NB4 (cell line): ENCODE data around the gene PLS3.
"Not testable (repeated sequence)": the region's sequence is repeated elsewhere in the genome, so short reads cannot be mapped to it uniquely, and the experiment has no call there.

ENCODE experiments used
- DNase-seq: peaks from one replicate; pipeline ENCODE4 v3.0.0; 2010; ENCODE audit warnings: low read depth
- H3K4me3 ChIP-seq: one replicate; pipeline ENCODE4 v1.5.1; 2011; ENCODE audit warnings: mild to moderate bottlenecking, low read depth, low read length, moderate library complexity
- MAX ChIP-seq: IDR thresholded peaks from 2 replicates; pipeline ENCODE4 v1.6.1; 2011; ENCODE audit warnings: low read depth, low read length
- MYC ChIP-seq: IDR thresholded peaks from 2 replicates; pipeline ENCODE4 v1.6.1; 2011; ENCODE audit warnings: low read depth, low read length
- POLR2A ChIP-seq: IDR thresholded peaks from 2 replicates; pipeline ENCODE4 v1.6.1; 2011; ENCODE audit warnings: mild to moderate bottlenecking; ENCODE audit not compliant: insufficient read length; ENCODE audit errors: extremely low read depth
- TF ChIP-seq, protein P1 (sequence below): IDR thresholded peaks from one replicate; pipeline ENCODE4 v1.5.1; 2012; ENCODE audit warnings: low read depth, low read length

Gene PLS3

GRCh38 chrX:115531818-115532403 is 29.1 kb upstream of the PLS3 start:
- no peak overlapping the region for H3K4me3 ChIP-seq
- TF ChIP-seq POLR2A (no peak), MYC (no peak), MAX (no peak)
- TF ChIP-seq, protein P1, sequence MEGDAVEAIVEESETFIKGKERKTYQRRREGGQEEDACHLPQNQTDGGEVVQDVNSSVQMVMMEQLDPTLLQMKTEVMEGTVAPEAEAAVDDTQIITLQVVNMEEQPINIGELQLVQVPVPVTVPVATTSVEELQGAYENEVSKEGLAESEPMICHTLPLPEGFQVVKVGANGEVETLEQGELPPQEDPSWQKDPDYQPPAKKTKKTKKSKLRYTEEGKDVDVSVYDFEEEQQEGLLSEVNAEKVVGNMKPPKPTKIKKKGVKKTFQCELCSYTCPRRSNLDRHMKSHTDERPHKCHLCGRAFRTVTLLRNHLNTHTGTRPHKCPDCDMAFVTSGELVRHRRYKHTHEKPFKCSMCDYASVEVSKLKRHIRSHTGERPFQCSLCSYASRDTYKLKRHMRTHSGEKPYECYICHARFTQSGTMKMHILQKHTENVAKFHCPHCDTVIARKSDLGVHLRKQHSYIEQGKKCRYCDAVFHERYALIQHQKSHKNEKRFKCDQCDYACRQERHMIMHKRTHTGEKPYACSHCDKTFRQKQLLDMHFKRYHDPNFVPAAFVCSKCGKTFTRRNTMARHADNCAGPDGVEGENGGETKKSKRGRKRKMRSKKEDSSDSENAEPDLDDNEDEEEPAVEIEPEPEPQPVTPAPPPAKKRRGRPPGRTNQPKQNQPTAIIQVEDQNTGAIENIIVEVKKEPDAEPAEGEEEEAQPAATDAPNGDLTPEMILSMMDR = no peak
- DNase-seq = no peak

- no peak for DNase-seq
- TF ChIP-seq POLR2A = no peak
- no peak for TF ChIP-seq MYC
- TF ChIP-seq, protein P1 = no peak
- no peak for TF ChIP-seq MAX
- no peak overlapping the region for H3K4me3 ChIP-seq
These were observed 27.5 kb upstream of the PLS3 start for GRCh38 chrX:115533485-115533884.

DNA sequence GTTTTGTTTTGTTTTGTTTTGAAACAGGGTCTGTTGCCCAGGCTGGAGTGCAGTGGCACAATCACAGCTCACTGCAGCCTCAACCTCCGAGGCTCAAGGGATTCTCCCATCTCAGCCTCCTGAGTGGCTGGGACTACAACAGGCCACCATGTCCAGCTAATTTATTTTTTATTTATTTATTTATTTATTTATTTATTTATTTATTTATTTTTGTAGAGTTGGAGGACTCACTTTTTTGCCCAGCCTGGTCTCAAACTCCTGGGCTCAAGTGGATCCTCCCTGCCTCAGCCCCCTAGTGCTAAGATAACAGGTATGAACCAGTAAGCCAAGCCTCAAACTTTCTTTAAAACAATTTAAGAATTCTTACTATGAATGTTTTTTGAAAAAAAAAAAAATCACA is 26.6 kb upstream of the PLS3 start:
- no peak for DNase-seq
- TF ChIP-seq POLR2A = no peak
- TF ChIP-seq, protein P1 = no peak
- TF ChIP-seq MYC = no peak
- no peak for TF ChIP-seq MAX
- no peak overlapping the region for H3K4me3 ChIP-seq

DNA sequence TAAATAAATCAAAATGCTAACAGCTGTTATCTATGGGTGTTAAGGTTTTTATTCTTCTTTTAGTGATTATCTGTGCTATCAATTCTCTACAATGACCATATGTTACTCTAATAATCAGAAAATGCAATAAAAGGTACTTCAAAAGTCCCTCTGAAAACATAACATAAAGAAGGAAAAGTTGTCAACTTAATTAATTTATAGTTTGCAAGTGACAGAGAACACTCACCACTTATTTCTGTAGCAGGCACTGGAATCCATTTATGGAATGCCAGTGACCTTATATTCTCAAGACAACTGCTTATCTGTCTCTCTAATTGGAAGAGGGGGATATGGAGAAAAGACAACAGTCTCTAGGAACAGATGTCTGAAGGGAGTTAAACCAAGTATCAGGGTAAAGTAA is 25.6 kb upstream of the PLS3 start:
- H3K4me3 ChIP-seq = no peak overlapping the region
- TF ChIP-seq MYC (no peak), POLR2A (no peak), MAX (no peak)
- DNase-seq = no peak

GRCh38 chrX:115535844-115536243 is 25.1 kb upstream of the PLS3 start:
- H3K4me3 ChIP-seq = no peak overlapping the region
- TF ChIP-seq POLR2A (no peak), MAX (no peak)
- no peak for DNase-seq

- no peak overlapping the region for H3K4me3 ChIP-seq
- TF ChIP-seq MAX = no peak
- TF ChIP-seq, protein P1 = no peak
- no peak for TF ChIP-seq POLR2A
- no peak for TF ChIP-seq MYC
- no peak for DNase-seq
These were observed 21.1 kb upstream of the PLS3 start for GRCh38 chrX:115539841-115540240.

DNA sequence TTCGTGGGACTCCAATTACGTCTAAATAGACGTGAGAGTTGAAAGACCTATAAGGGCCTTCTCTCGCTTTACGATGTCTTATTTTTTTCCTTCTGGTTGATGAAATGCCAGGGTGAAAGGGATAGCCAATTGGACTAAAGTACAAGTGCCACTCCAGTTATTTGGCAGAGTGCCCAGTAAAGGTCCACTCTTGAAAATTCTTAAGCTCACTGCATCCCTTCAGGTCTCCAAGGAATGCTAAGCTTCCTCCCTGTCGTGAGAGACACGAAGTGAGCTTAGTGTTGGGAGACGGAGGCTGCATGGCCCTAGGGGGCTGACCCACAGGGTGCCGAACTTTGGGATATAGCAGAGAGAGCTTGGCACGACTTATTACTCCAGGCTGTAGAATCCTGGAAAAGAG is 19.9 kb upstream of the PLS3 start:
- not testable (repeated sequence) for H3K4me3 ChIP-seq

More for the DNA sequence above, 19.9 kb upstream of the PLS3 start:
- DNase-seq = not testable (repeated sequence)
